T-helper 1 cell treated with Interleukin-12 subunit alpha and Interleukin-12 subunit beta and Interleukin-4 antibody, amounts not matched to agents 30 ng/mL and 1 ng/mL, for 36 hours (primary cell): ENCODE results near the gene SEPTIN8. TPM values are rescaled to one million over a fixed set of nuclear protein-coding genes. Genes with fewer than 3 reads are reported as not detected.

ENCODE experiments used
- intact Hi-C: fragments of 100-400 bp; cut with micrococcal nuclease; formaldehyde crosslinking; loops from one replicate; pipeline ENCODE4 v1.15.1; 2024
- total RNA-seq: library from RNA; stranded (reverse); gene quantifications from 2 replicates; pipeline ENCODE4 v1.2.3, GENCODE V29; 2022

Gene SEPTIN8, protein sequence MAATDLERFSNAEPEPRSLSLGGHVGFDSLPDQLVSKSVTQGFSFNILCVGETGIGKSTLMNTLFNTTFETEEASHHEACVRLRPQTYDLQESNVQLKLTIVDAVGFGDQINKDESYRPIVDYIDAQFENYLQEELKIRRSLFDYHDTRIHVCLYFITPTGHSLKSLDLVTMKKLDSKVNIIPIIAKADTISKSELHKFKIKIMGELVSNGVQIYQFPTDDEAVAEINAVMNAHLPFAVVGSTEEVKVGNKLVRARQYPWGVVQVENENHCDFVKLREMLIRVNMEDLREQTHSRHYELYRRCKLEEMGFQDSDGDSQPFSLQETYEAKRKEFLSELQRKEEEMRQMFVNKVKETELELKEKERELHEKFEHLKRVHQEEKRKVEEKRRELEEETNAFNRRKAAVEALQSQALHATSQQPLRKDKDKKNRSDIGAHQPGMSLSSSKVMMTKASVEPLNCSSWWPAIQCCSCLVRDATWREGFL
- 52.4 and 54.0 TPM in 2 replicates for total RNA-seq

DNA sequence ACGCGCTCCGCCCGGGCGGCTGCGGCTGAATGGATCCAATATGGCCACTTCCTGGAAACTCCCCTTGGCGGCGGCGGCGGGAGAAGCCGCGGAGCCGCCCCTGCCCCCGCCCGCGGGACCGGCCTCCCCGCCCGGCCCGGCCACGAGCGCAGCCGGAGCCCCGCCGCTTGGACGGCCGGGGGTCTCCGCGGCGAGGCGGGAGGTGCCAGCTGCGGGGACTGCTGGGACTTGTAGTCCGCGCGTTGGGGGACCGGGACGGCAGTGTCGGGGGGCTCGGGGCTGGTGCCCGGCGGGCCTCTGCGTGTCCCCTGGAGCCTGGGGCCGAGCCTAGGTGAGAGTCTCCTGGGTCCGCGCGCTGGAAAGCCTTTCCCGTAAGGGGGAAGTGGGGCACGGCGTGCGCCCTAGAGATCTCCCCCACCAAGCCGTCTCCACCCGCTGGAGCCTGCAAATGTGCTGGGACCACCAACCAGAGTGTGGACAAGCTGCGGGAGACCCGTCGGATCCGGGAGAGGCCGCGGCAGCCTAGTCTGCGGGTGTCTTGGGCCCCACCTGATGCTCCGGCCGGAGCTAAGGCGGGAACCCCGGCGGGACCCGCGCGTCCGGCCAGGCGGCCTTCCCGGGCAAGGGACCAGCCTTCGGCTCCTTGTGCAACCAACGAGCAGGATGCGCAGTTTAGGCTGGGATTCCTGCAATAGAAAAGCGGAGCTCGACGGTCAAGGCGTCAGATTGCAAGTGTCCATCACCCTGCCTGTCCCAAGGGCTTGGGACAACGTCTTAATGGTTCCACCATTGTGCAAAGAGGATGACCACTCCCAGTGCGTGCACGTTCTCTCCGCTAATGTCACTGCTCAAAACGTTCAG, at the start of gene SEPTIN8:
Gene SEPTIN8 (minus strand): TSS at position 31 of the 861 bp plus-strand sequence. CDS start 102 bp downstream, outside the sequence.
- intact Hi-C loops = loop anchor here (1.0 to 5.0 kb wide), 2 partner anchors 35 to 40 kb away; partner anchors contain the start of genes KIF3A and SOWAHA

DNA sequence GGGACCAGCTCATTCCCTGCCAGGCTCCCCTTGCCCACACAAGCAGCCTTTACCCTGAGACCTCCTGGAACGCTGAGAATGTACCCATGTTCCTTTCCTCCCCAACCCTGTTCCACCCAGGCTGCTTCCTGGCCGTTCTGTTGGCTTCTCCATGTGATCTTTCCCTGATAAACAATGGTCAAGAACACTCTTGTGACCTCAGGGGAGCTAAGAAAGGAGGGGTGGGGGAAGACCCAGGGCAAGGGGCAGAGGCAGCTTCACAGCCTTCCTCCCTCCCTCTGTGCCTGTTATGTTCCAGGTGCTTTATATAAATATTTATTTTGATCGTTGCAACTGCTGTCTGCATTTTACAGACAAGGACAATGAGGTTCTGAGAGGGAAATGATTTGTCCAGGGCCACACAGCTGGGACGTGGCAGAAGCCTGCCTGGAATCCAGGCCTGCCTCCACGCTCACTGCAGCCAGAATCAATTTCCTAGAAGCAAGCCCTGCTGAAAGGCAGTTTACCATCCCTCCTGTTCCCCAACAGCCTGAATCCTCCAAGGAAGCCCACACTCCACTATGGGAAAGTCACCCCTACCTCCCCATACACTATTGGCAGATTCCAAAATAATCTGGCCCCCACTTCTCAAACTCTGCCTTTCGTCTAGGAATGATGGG, 49.5 kb upstream of the SEPTIN8 start:
- intact Hi-C loops = no loop called here

DNA sequence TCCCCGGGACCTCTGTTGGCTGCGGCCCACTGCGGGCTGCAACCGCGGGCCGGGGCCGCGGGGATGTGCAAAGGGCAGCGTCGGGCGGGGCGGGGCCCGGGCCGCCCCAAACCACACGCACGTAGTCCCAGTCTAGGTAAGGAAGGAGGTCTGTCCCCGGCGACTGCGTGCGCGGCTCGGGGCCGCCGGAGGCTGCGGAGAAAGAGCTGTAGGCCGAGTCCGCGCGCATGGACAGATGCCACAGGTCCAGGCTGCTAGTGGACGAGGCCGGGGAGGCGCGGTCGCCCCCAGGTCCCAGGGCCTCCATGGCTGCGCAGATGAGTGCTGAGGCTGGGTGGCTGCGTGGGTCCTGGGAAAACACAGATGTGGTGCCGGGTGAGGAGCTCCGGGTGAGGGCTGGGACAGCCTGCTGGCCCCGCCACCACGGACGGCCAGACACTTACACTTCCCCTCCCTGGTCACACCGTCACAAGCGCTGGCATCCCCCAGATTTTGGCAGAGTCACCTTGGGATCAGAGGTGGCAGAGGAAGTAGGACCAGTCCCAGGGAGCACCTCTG, 48.9 kb upstream of the SEPTIN8 start:
- intact Hi-C loops = no loop called here

GRCh38 chr5:132825033-132825833, 48.2 kb upstream of the SEPTIN8 start:
- intact Hi-C loops = no loop called here

DNA sequence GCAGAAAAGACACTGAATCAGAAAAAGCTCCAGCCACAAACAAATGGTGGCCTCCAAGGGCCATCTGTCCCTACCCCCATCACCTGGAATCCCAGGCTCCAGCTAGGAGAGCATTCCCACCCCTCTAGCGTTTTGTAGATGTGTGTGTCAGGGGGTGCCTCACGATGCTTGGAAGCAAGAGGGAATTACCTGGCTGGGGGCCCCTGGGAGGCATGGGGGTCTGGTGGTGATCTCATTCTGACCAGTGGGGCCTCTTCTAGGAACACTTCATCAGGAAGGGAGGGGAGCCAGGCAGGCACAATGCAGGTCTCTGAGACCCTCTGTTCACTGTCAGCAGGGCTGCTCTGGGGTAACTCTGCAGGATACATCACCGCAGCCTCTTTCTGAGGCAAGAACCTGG, 47.4 kb upstream of the SEPTIN8 start:
- intact Hi-C loops = no loop called here

DNA sequence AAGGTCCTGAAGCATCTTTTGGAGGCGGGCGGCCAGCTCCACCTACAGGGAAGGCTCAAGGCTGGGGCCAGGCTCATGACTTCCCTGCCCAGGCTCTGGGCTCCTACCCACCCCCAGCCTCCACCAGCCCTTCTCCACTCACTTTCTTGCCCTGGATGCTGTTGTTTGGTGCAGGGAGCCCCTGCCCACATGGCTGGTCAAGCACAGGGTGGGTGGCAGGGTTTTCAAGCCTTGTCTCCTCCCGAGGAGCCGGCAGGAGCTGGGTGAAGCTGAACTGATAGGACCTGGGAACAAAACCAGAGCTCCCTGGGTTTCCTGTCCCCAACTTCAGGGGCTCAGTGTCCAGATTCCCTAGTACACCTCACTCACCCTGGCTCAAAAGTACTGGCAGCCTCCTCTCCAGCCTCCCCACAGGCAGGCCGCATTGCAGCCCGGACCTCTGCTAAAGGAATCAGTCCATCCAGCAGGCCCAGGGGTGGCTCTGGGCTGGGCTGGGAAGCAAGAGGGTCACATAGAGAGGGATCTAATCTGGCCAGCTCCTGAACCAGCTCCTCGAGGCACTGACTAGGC, 46.5 kb upstream of the SEPTIN8 start:
- intact Hi-C loops = no loop called here

GRCh38 chr5:132822650-132823480, 45.8 kb upstream of the SEPTIN8 start:
- intact Hi-C loops = no loop called here

DNA sequence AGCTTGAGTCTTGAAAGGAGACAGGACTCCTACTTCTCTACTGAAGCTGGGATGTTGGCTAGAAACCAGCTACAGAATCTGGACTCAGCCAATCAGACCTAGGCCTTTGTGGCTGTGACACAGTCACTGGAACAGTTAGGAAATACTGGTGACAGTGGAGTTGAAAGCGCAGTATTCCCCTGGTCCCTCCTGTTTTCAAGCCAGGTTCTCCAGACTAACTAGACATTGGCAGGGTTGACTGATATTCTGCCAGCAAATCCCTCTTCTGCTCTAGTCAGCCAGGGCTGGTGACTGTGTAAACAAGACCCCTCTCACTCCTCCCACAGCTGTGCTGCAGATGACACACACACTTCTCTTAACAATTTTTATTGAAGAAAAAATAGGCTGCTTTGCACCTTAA, 44.8 kb upstream of the SEPTIN8 start:
- intact Hi-C loops = loop anchor here (2.0 kb wide), 1 partner anchor 85 kb away; the partner anchor contains the start of gene KIF3A

DNA sequence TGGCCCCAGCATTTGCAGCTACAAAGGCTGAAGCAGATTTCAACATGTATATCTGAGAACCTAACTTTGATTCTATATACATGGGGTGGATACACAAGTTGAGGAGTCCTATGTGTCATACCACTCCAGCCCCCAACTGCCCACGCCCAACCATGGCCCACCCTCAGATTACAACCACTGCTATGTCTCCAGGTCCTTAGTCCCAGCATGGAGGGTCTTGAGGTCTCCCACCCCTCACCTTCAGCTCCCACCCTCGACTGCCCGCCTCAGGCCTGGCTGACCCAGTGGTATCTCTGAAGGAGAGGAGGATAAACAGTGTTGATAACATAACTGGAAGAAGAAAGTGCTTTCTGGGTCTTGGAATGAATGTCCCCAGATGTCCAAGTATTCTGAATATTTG, 44.3 kb upstream of the SEPTIN8 start:
- intact Hi-C loops = loop anchor here (2.0 kb wide), 1 partner anchor 85 kb away; the partner anchor contains the start of gene KIF3A

DNA sequence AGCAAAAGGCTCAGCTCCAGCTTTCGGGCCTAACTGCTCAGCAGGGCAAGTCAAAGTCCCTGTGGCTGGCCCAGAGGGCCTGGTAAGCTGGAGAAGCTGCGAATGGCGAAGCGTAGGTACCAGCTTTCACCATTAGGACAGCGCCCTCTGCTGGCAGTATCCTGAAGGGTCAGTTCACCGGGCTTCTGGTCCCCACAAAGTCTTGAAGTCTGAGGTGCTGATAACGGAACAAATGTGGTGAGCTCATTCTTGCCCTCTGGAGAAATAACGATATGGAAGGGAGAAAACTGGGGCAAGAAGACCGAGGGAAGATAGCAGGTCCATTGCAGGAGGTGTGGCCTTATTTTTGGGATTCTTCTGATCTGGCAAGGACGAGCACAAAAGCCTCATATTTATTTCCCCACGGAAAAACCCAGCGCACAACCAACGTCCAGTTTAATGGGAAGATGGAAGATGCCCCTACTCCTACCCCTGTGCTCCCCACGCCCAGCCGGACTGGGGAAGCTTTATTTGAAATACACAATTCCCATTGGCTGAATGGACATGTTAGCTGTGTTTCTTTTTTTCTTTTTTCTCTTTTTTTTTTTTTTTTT, 43.2 kb upstream of the SEPTIN8 start:
- intact Hi-C loops = loop anchor here (1.0 to 2.0 kb wide), 6 partner anchors 73 to 435 kb away; partner anchors contain the start of genes CCNI2 and KIF3A

DNA sequence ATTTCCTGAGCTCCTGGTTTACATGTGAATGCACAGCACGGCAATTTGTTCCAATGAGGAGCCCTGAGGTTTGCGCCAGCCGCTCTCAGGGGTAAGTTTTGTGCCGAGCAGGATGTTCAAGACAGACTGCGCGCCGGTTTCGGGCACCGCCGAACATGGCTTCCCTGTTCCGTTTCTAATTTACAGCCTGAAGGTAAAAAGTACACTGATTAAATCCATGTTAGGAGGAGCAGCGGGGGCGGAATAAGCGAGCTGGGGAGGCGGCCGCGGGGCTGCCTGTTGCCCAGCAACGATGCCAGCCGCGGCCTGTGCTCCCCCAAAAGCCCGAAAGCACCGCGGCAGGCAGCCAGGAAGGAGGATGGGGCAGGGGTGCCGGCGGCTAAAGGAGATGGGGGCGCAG, 42.4 kb upstream of the SEPTIN8 start:
- intact Hi-C loops = no loop called here

DNA sequence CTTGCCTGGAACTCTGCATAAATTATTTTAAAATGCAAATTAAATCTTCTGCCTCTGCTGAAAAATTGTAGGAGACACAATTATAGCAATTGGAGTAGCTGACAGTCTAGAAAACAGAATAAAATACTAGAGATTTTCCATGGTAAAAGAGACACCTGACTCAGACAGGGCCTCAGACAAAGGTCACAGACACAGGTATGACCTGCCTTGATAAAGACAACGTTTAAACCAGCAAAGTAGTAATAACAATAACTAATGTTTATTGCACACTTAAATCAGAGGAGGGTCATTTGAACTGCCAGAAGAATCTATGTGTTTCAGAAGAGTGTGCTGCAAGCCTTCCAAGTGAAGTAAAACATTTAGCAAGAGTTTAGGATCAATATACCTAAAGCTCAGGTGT, 40.0 kb upstream of the SEPTIN8 start:
- intact Hi-C loops = no loop called here

DNA sequence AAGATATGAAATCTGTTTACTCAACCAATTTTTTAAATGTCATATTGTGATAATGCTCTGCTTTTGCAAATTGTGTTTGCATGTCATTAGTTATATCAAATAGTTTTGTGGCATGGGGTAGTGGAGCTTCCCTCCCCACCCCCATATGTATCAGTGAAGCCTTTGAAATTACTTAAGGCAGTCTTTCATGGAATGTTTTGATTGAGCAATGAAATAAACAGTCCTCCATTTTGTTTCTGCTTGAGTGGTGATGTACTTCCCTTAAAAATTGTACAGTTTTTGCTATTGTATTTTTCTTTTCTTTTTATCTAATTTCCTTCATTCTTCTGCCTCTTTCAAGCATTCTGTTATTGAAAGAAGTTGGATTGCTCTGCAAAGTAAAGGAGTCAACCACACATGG, 39.5 kb upstream of the SEPTIN8 start:
- intact Hi-C loops = no loop called here

GRCh38 chr5:132816083-132816482, 39.0 kb upstream of the SEPTIN8 start:
- intact Hi-C loops = no loop called here

GRCh38 chr5:132815454-132815853, 38.4 kb upstream of the SEPTIN8 start:
- intact Hi-C loops = no loop called here

DNA sequence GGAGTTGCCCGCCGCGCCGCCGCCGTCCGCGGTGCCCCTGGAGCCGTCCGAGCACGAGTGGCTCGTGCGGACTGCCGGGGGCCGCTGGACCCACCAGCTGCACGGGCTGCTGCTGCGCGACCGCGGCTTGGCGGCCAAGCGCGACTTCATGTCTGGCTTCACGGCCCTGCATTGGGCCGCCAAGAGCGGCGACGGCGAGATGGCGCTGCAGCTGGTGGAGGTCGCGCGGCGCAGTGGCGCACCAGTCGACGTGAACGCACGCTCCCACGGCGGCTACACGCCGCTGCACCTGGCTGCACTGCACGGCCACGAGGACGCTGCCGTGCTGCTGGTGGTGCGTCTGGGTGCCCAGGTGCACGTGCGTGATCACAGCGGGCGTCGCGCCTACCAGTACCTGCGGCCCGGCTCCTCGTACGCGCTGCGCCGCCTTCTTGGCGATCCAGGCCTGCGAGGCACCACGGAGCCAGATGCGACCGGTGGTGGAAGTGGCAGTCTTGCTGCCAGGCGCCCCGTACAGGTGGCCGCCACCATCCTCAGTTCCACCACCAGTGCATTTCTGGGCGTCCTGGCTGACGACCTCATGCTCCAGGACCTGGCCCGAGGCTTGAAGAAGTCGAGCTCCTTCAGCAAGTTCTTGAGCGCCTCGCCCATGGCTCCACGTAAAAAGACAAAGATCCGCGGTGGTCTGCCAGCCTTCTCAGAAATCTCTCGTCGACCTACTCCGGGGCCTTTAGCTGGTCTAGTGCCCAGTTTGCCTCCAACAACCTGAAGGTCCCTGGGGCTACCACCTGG, 37.7 kb upstream of the SEPTIN8 start:
- intact Hi-C loops = loop anchor here (5.0 kb wide), 1 partner anchor 37 kb away; the partner anchor contains the start of gene SEPTIN8
